ENCODE data around the gene SPATA2L. TPM values are rescaled to one million over a fixed set of nuclear protein-coding genes. Genes with fewer than 3 reads are reported as not detected.

SPATA2L gene
- total RNA-seq, 4 donors from 2014 or later, result 1.2 to 18.7 (median 7.2) TPM

- TF ChIP-seq POLR2A (IDR thresholded peaks at IDR 0.05), result no peak
- TF ChIP-seq CTCF (IDR thresholded peaks at IDR 0.05), result no peak
- DNase-seq, result no peak
- intact Hi-C loops (cut with DNase I; ENCODE audit: low total_unique reads), result no loop called here
- Histone ChIP-seq H3K27me3 (no peaks in the 10 kb centered on the region), H3K27ac (no peak overlapping the region), H3K9me3 (no peaks in the 10 kb centered on the region), H3K4me3 (no peak overlapping the region), H3K36me3 (no peaks in the 10 kb centered on the region), H3K4me1 (peaks cover 0 to 5% of the 10 kb centered on the region in 2 donors)
These were observed 49.9 kb downstream of the SPATA2L start for GRCh38 chr16:89651584-89651983.

- no peaks in the 10 kb centered on the region for H3K36me3 ChIP-seq
- H3K9me3 ChIP-seq, result no peaks in the 10 kb centered on the region
- intact Hi-C loops (cut with DNase I; ENCODE audit: low total_unique reads), result no loop called here
- TF ChIP-seq POLR2A (IDR thresholded peaks at IDR 0.05), result no peak
- TF ChIP-seq CTCF (IDR thresholded peaks at IDR 0.05), result no peak
- no peaks in the 10 kb centered on the region for H3K27me3 ChIP-seq
- no peak for DNase-seq
- H3K4me1 ChIP-seq, result no peaks in the 10 kb centered on the region
- H3K4me3 ChIP-seq, result no peak overlapping the region
- H3K27ac ChIP-seq, result no peak overlapping the region
These were observed 54.6 kb downstream of the SPATA2L start for GRCh38 chr16:89646906-89647305.

Other genes with a start within 250 kb of the SPATA2L start
- gene ANKRD11, start 211.1 kb downstream of the SPATA2L start, total RNA-seq, result 100 to 1,000 TPM in 1 of 4 donors, 10 to 100 TPM in 3; 20.5 to 182 (median 45.5) TPM
- gene SPG7, start 193.3 kb downstream of the SPATA2L start, total RNA-seq, result 100 to 1,000 TPM in 3 of 4 donors, 10 to 100 TPM in 1; 66.6 to 208 (median 144) TPM
- over 10,000 TPM in 1 of 4 donors, 1,000 to 10,000 TPM in 3; 2,633 to 11,472 (median 5,632) TPM for gene RPL13, start 141.0 kb downstream of the SPATA2L start, total RNA-seq
- gene CPNE7, start 125.9 kb downstream of the SPATA2L start, total RNA-seq, result under 1 TPM in 2 of 4 donors, not detected in 2; 0.14 to 0.85 TPM
- gene DPEP1, start 88.1 kb downstream of the SPATA2L start, total RNA-seq, result 1 to 10 TPM in 2 of 4 donors, not detected in 2; 1.0 to 5.5 TPM
- 10 to 100 TPM; 26.9 to 84.3 (median 58.7) TPM for gene CHMP1A, start 44.0 kb downstream of the SPATA2L start, total RNA-seq
- 10 to 100 TPM in 1 of 4 donors, 1 to 10 TPM in 2, not detected in 1; 2.6 to 12.2 (median 5.8) TPM for gene SPATA33, start 43.9 kb downstream of the SPATA2L start, total RNA-seq
- 10 to 100 TPM; 13.8 to 90.7 (median 62.5) TPM for gene CDK10, start 15.0 kb downstream of the SPATA2L start, total RNA-seq
- 10 to 100 TPM in 2 of 4 donors, 1 to 10 TPM in 1, under 1 TPM in 1; 0.26 to 20.6 (median 8.7) TPM for gene VPS9D1, start 19.2 kb upstream of the SPATA2L start, total RNA-seq
- gene ZNF276, start 19.8 kb upstream of the SPATA2L start, total RNA-seq, result 10 to 100 TPM in 2 of 4 donors, 1 to 10 TPM in 2; 6.4 to 41.5 (median 20.8) TPM
- 10 to 100 TPM in 1 of 4 donors, 1 to 10 TPM in 1, under 1 TPM in 1, not detected in 1; 0.26 to 27.4 (median 2.4) TPM for gene FANCA, start 114.9 kb upstream of the SPATA2L start, total RNA-seq
- 1 to 10 TPM; 1.2 to 7.5 (median 3.3) TPM for gene SPIRE2, start 126.8 kb upstream of the SPATA2L start, total RNA-seq
- gene TCF25, start 171.9 kb upstream of the SPATA2L start, total RNA-seq, result 100 to 1,000 TPM in 2 of 4 donors, 10 to 100 TPM in 2; 60.3 to 221 (median 126) TPM
- 1 to 10 TPM in 3 of 4 donors, under 1 TPM in 1; 0.77 to 6.2 (median 5.4) TPM for gene MC1R, start 217.2 kb upstream of the SPATA2L start, total RNA-seq
- 10 to 100 TPM in 1 of 4 donors, under 1 TPM in 1, not detected in 2; 0.88 to 28.6 TPM for gene TUBB3, start 221.6 kb upstream of the SPATA2L start, total RNA-seq
- 10 to 100 TPM; 29.4 to 96.3 (median 57.2) TPM for gene DEF8, start 247.1 kb upstream of the SPATA2L start, total RNA-seq